Ramos (cell line): ENCODE results near the gene MATN4.

ENCODE experiments used
- in situ Hi-C: fragments of 300-500 bp; cut with MboI; formaldehyde crosslinking; loops from one replicate; pipeline ENCODE4 v1.14.3; 2022; ENCODE audit warnings: low sequenced_read_pairs; ENCODE audit not compliant: unreplicated experiment

The MATN4 gene

DNA sequence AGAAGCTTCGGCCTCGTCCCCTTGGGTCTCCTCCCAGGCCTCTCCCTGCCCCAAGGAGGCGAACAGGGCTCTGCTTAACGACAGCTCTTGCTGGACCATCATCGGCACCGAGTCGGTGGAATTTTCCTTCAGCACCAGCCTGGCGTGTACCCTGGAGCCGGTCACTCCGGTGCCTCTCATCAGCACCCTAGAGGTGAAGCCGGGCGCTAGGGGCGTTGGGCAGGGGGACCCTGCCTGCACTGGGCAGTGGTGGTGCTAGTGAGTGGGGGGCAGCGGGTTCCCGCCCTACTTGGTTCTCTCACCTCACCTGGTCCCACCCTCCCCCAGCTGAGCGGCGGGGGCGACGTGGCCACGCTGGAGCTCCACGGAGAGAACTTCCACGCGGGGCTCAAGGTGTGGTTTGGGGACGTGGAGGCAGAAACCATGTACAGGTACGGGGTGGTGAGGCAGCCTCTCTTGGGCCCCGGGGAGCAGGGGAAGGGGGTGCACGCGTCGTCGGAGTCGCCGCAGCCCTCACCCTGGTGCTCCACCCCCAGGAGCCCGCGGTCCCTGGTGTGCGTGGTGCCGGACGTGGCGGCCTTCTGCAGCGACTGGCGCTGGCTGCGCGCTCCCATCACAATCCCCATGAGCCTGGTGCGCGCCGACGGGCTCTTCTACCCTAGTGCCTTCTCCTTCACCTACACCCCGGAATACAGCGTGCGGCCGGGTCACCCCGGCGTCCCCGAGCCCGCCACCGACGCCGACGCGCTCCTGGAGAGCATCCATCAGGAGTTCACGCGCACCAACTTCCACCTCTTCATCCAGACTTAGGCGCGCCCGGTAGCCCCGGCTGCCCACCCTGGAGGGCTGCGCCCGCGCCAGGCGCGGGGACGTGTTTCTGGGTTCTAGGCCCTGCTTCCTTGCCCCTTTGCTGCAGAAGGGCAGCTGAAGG, 8.3 kb upstream of the MATN4 start:
- in situ Hi-C loops, result loop anchor here (25.0 kb wide), 1 partner anchor 446 kb away; no protein-coding TSS in a partner anchor

DNA sequence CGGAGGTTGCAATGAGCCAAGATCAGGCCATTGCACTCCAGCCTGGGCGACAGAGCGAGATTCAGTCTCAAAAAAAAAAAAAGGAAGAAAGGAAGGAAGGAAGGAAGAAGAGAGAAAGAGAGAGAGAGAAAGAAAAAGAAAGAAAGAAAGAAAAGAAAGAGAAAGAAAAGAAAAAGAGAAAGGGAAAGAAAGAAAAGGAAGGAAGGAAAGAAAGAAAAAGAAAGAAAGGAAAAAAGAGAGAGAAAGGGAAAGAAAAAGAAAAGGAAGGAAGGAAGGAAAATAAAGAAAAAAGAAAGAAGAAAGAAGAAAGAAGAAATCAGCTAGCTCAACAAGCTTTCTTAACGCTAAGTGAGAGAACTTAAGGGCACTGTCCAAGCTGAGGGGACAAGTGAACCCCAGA, 7.6 kb upstream of the MATN4 start:
- in situ Hi-C loops, result loop anchor here (25.0 kb wide), 1 partner anchor 447 kb away; no protein-coding TSS in a partner anchor

DNA sequence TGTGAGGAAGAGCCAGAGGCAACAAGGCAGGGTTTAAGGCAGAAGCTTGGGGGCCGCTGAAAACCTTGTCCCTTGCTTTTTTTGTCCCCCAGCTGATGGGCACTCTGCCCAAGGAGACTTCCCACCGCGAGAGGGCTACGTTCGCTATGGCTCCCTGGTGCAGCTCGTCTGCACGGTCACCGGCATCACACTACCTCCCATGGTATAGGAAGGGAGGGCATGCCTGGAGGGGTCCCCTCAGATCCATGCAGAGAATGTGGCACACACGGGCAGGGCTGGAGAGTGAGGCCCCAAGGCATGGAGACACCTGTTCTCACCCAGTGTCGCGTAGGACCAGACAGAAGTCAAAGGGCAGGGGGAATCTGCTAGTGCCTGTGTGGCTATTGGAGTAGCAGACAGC, 5.8 kb upstream of the MATN4 start:
- in situ Hi-C loops, result loop anchor here (25.0 kb wide), 1 partner anchor 448 kb away; no protein-coding TSS in a partner anchor

GRCh38 chr20:45313065-45313695, 5.1 kb upstream of the MATN4 start:
- in situ Hi-C loops, result loop anchor here (25.0 kb wide), 1 partner anchor 449 kb away; no protein-coding TSS in a partner anchor

DNA sequence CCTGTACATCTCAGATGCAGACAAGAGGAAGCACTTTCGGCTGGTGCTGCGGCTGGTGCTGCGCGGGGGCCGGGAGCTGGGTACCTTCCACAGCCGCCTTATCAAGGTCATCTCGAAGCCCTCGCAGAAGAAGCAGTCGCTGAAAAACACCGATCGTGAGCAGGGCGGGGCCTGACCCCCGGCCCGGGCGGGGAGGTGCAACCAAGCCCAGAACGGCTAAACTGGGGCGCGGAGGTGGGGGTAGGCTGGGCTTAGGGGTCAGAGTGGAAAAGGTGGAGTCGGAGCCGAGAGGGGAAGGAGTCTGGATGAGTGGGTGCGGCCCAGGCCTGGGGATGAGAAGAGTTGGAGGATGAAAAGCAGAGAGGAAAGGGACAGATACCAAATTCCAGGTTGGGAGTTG, 4.1 kb upstream of the MATN4 start:
- in situ Hi-C loops, result loop anchor here (25.0 kb wide), 1 partner anchor 450 kb away; no protein-coding TSS in a partner anchor

GRCh38 chr20:45311589-45312211, 3.6 kb upstream of the MATN4 start:
- in situ Hi-C loops, result loop anchor here (25.0 kb wide), 1 partner anchor 451 kb away; no protein-coding TSS in a partner anchor

GRCh38 chr20:45309075-45309474, 976 bp upstream of the MATN4 start:
- in situ Hi-C loops, result loop anchor here (25.0 kb wide), 1 partner anchor 453 kb away; no protein-coding TSS in a partner anchor

GRCh38 chr20:45307076-45307640, 941 bp downstream of the MATN4 start:
- in situ Hi-C loops, result loop anchor here (25.0 kb wide), 1 partner anchor 455 kb away; no protein-coding TSS in a partner anchor

- in situ Hi-C loops, result loop anchor here (25.0 kb wide), 1 partner anchor 456 kb away; no protein-coding TSS in a partner anchor
These were observed 1.6 kb downstream of the MATN4 start, which contains the start of gene RBPJL for GRCh38 chr20:45306431-45306982. Gene RBPJL (plus strand): TSS chr20:45306840. CDS start chr20:45306923, 83 bp downstream.

GRCh38 chr20:45305262-45305661, 2.8 kb downstream of the MATN4 start:
- in situ Hi-C loops, result loop anchor here (25.0 kb wide), 1 partner anchor 457 kb away; no protein-coding TSS in a partner anchor

DNA sequence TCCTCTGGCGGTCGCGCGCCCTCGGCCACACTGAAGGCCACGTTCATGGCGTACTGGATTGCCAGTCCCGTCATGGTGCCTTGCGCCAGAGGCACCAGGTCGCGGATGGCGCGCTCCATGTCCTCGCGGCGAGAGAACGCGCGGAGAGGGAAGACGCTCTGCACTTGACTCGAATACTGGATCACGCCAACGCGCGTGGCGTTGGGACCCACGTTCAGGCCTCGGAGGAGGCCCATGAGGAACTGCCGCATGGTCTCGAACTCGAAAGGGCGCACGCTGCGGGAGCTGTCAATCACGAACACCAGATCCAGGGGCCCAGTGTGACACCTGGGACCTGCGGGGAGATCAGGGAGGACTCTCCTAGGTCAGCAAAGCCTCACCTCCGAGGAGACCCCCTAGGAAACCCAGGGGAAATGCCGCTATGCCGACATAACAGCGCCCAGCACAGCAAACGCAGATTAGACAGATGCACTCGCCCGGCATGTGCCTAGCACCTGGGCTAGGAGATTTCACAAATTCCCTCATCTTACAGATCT, 3.6 kb downstream of the MATN4 start:
- in situ Hi-C loops, result loop anchor here (25.0 kb wide), 1 partner anchor 458 kb away; no protein-coding TSS in a partner anchor

DNA sequence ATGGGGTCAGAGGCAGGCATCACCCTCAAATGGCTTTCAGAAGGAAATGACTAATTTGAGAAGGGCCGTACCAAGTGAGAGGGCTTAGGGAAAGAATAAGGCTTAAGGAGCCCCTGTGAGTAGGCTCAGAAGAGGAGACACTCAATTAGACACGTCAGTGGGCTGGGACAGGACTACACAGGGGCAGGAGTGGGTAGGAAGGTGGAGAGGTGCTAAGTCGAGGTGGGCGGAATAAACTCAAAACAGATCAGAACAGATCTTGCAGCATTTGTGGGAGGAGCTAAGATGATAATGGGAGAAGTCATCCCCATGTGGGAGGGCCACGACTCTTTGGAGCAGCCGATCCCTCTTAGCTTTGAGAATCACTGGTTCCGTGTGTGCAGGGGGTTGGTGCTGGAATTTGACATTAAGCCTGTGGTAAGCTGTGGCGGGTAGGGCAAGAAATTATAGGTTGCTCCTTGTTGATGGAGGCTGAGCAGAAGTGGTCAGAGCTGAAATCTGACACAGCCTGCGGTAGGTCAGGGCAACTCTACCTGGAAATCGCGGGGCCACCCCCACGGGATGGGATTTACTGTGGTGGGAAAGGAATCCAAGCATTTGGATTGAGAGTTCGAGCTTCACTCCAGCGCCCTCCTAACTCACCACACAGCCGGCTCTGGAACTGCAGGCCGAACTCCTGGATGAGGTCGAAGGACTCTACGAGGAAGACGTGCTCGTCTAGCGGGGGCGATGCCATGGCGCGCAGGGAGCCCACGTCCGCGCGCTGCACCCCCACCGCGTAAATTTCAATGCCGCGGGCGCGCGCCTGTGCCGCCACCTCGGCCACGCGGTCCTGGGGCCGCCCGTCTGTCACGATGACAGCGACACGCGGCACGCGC, 4.3 kb downstream of the MATN4 start:
- in situ Hi-C loops, result loop anchor here (25.0 kb wide), 1 partner anchor 458 kb away; no protein-coding TSS in a partner anchor

GRCh38 chr20:45301824-45302271, 6.3 kb downstream of the MATN4 start:
- in situ Hi-C loops, result loop anchor here (25.0 kb wide), 1 partner anchor 460 kb away; no protein-coding TSS in a partner anchor

DNA sequence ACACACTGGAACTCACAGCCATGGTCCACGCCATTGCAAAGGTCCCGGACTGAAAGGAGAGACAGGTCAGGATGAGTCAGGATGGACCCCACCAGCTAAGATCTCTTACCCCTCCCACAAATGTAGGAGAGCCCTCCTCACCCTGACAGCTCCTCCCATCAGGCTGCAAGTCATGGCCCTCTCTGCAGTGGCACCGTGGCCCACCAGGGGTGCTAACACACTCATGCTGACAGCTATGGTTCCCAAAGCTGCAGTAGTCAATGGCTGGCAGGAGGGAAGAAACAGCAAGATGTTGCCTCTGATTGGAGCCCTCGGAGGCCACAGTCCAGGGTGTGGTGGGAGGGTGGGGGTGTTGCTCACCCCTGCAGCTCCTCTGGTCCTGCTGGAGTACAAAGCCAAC, 7.1 kb downstream of the MATN4 start:
- in situ Hi-C loops, result loop anchor here (25.0 kb wide), 1 partner anchor 461 kb away; no protein-coding TSS in a partner anchor

GRCh38 chr20:45299786-45300185, 8.3 kb downstream of the MATN4 start:
- in situ Hi-C loops, result loop anchor here (25.0 kb wide), 1 partner anchor 463 kb away; no protein-coding TSS in a partner anchor

GRCh38 chr20:45297786-45298497, 10.2 kb downstream of the MATN4 start:
- in situ Hi-C loops, result no loop called here

DNA sequence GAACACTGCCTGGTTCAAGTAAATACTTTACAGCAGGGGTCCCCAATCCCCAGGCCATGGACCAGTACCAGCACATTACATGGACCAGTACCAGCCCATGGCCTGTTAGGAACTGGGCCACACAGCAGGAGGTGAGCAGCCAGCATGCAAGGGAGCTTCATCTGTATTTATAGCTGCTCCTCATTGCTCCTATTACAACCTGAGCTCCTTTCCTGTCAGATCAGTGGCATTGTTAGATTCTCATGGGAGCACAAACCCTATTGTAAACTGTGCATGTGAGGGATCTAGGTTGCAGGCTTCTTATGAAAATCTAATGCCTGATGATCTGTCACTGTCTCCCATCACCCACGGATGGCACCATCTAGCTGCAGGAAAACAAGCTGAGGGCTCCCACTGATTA, 13.4 kb downstream of the MATN4 start:
- in situ Hi-C loops, result no loop called here
